Esophagus squamous epithelium (tissue), 5 donors: ENCODE results near the gene CADM1. TPM values are rescaled to one million over a fixed set of nuclear protein-coding genes. Genes with fewer than 3 reads are reported as not detected.

Source experiments
- DNase-seq: peaks from one replicate; lab custom pipeline; 2025; lab: John Stamatoyannopoulos, UW
- H3K27ac ChIP-seq, 4 donors: fragments of 200-600 bp; sonication (generic); one replicate each; pipeline ENCODE4 v1.5.1; 2016 to 2019; ENCODE audit warnings: mild to moderate bottlenecking in 1 of 4
- H3K27me3 ChIP-seq, 4 donors: fragments of 200-600 bp; sonication (generic); 1 replicate in 3 of 4; 2 replicates in 1 of 4; pipeline versions ENCODE4 v1.5.1 to v1.6.0; 2017 to 2021; ENCODE audit warnings: antibody characterized with exemption in 1 of 4
- H3K36me3 ChIP-seq, 3 donors: fragments of 200-600 bp; sonication (generic); one replicate each; pipeline ENCODE4 v1.5.1; 2016 to 2019
- H3K4me1 ChIP-seq, 3 donors: fragments of 200-600 bp; sonication (generic); one replicate each; pipeline ENCODE4 v1.5.1; 2017 to 2019
- H3K4me3 ChIP-seq, 4 donors: fragments of 200-600 bp; sonication (generic); 1 replicate in 3 of 4; 2 replicates in 1 of 4; pipeline ENCODE4 v1.5.1; 2016 to 2019; ENCODE audit warnings: mild to moderate bottlenecking in 2 of 4, moderate library complexity in 1 of 4
- H3K9me3 ChIP-seq, 3 donors: fragments of 200-600 bp; sonication (generic); one replicate each; pipeline ENCODE4 v1.5.1; 2016 to 2019
- POLR2A ChIP-seq, 4 donors: fragments of 450-650 bp; IDR thresholded peaks; one replicate each; pipeline ENCODE4 v1.6.1; 2017; ENCODE audit warnings: antibody characterized with exemption in 4 of 4, mild to moderate bottlenecking in 4 of 4, moderate library complexity in 3 of 4
- WGBS, 2 donors: methylation state at CpG; one replicate each; pipeline ENCODE4 v1.1.5; 2018; 5-methylcytosine and 5-hydroxymethylcytosine counted together
- intact Hi-C: fragments of 100-400 bp; cut with DNase I; formaldehyde crosslinking; loops from one replicate; pipeline ENCODE4 v1.15.0; 2022
- total RNA-seq, 4 donors: library from RNA; depleted of rRNA; stranded (reverse); fragments of >200 nt; gene quantifications; one replicate each; pipeline ENCODE4 v1.1.0, GENCODE V29; 2016
- TF ChIP-seq, protein P1 (sequence below), 6 experiments: fragments of 450-650 bp in 4 of 6; fragments of 200-600 bp in 2 of 6; sonication (generic) in 2 of 6; IDR thresholded peaks; one replicate each; pipeline ENCODE4 v1.5.1; 2016 to 2019; ENCODE audit warnings: antibody characterized with exemption in 6 of 6, mild to moderate bottlenecking in 4 of 6, moderate library complexity in 4 of 6
- donor health status: DM: yes; HTN: yes; CAD: no.

CADM1 gene
- total RNA-seq, 4 donors from 2014 or later, result 1.7 to 15.1 (median 8.3) TPM

DNA sequence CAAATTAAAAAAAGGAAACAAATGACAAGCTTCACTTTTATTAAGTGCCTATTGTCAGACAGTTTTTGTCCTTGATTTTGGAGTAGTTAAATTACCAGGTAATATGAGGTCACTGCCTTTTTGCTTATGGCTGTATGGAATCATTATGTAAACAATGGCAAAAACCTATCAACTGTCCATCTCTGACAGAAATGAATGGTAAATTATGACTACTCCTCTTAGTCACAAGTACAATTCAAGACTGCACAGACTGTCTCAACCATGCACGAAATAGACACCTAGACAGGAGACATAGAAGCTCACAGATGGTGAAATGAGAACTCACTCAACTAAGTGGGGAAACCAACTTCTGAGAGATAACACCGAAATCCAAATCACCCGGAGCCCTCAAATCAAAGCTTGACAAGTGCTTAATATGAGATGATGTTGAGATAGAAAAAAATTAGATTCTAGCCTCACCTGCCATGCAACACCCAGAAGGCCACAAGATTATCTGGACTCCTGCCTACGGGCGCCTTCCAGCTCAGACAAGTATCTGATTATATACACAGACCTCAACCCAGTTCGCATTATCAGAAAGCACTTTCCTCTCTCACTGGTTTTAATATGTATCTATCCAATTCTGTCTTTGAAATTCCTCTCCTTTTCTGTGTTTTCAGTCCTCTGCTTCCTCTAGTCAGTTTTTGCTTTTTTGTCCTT, 199.3 kb downstream of the CADM1 start:
- Histone ChIP-seq H3K27ac (no peak overlapping the region), H3K4me3 (no peak overlapping the region), H3K9me3 (no peaks in the 10 kb centered on the region), H3K36me3 (no peaks in the 10 kb centered on the region), H3K27me3 (no peaks in the 10 kb centered on the region), H3K4me1 (no peaks in the 10 kb centered on the region)
- 81 to 82% methylated on average over 6 of the region's 6 CpGs for WGBS, 2 donors
- DNase-seq, result no peak
- intact Hi-C loops, result no loop called here
- TF ChIP-seq, protein P1, sequence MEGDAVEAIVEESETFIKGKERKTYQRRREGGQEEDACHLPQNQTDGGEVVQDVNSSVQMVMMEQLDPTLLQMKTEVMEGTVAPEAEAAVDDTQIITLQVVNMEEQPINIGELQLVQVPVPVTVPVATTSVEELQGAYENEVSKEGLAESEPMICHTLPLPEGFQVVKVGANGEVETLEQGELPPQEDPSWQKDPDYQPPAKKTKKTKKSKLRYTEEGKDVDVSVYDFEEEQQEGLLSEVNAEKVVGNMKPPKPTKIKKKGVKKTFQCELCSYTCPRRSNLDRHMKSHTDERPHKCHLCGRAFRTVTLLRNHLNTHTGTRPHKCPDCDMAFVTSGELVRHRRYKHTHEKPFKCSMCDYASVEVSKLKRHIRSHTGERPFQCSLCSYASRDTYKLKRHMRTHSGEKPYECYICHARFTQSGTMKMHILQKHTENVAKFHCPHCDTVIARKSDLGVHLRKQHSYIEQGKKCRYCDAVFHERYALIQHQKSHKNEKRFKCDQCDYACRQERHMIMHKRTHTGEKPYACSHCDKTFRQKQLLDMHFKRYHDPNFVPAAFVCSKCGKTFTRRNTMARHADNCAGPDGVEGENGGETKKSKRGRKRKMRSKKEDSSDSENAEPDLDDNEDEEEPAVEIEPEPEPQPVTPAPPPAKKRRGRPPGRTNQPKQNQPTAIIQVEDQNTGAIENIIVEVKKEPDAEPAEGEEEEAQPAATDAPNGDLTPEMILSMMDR (IDR thresholded peaks at IDR 0.05), result no peak
- TF ChIP-seq POLR2A (IDR thresholded peaks at IDR 0.05), result no peak

DNA sequence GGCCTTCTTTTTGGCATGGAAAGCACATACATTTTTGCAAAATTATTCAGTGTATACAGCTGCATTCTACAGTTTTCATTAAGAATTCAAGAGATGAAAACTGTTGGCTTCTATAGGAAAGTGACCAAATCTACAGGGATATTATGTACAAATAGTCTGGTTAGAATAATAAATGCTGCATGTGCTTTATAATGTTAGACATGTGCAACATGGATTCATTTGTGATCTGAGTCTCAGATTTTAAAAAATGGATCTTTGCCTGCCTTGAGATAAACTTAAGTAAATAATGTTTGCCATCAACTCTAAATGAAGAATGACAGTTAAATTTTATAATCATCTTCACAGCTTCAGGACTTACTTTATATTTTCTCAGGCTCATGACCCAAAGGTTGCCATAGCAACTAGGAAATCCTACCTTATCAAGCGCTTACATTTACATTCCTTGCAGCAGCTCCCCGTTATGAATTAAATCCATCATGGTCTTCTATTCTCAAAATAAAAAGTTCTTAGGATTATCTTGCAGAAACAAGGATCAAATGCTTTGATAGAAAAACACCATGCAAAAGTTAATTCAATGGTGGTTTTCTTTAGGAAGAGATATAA, 200.2 kb downstream of the CADM1 start:
- no peak overlapping the region for H3K27ac ChIP-seq
- TF ChIP-seq, protein P1 (IDR thresholded peaks at IDR 0.05), result no peak
- no peak for TF ChIP-seq POLR2A (IDR thresholded peaks at IDR 0.05)
- H3K9me3 ChIP-seq, result no peaks in the 10 kb centered on the region

DNA sequence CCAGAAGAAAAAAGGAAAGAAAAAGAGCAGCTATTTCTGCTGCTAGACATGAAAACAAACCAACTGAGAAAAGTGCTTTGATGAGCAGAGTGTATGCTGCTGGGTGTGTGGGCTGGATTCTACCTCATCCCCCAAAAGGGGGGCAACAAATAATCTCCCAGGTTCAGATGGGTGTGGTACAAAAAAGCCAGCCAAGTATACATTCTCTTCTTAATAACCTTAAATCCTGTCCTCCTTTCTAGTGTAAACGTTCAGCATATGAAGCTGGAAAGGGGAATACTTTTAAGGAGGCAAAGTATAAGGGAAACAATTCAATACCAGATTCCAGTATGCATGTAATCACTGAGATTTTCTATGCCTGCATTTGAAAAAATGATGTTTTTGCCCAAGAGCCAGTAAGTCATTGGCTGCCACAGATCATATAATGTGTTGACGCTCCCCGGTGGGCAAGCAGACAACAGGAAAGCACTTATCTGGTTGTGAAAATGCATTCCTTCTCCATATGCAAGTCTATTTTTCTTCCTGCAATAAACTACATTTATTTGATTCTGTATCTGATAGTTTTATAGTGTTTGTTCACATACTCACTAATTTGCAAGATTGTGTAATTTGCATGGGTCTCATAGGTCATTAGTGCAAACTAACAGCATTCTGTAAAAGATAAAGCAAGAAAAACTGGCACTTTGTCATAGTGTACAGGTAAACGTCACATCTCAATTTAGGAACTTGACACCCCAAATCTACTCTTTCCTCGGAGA, 201.1 kb downstream of the CADM1 start:
- Histone ChIP-seq H3K4me1 (no peaks in the 10 kb centered on the region), H3K27ac (no peak overlapping the region), H3K36me3 (no peaks in the 10 kb centered on the region), H3K9me3 (no peaks in the 10 kb centered on the region), H3K4me3 (no peak overlapping the region), H3K27me3 (no peaks in the 10 kb centered on the region)
- TF ChIP-seq POLR2A (IDR thresholded peaks at IDR 0.05), result no peak
- TF ChIP-seq, protein P1 (IDR thresholded peaks at IDR 0.05), result no peak
- WGBS, 2 donors, result 67 to 69% methylated on average over 5 of the region's 5 CpGs
- no peak for DNase-seq
- intact Hi-C loops, result no loop called here

More for the DNA sequence above, 200.2 kb downstream of the CADM1 start:
- intact Hi-C loops, result no loop called here
- no peaks in the 10 kb centered on the region for H3K36me3 ChIP-seq
- H3K27me3 ChIP-seq, result no peaks in the 10 kb centered on the region
- 69 to 82% methylated on average over 2 of the region's 2 CpGs for WGBS, 2 donors
- no peak for DNase-seq
- no peak overlapping the region for H3K4me3 ChIP-seq
- no peaks in the 10 kb centered on the region for H3K4me1 ChIP-seq

DNA sequence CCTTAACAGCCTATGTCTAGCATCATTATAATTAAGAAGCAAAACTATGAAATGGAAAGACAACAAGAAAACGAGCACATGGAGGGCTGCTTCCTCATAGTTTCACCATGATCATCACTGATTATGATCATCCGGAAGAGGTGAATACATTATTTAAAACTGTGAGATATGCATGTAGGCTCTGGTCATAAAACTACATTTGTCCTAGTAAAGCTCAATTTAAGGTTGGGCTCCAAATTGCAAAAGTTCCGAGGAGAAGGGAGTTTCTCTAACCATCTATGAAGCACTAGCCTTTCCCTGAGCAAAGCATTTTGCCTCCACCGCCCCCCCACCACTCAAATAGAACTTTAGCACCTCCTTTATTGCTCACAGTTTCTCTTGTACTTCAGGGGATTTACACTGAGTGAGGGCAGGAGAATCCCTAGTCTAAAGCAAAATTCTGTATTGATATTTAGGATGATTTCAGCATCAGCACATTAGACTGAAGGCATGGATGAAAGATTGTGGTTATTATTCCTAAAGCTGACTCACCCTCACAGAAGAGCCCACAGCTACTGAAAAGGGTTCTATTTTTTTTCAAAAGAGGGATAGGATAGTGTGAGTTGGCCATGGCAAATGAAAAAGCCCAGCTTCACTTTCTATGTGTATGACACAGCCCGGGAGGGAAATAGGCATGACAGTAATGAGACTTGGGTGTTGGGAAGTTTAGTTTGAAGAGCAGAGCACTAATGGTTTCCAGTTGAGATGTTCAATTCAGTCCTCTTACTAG, 203.4 kb downstream of the CADM1 start:
- no peaks in the 10 kb centered on the region for H3K27me3 ChIP-seq
- DNase-seq, result no peak
- H3K4me1 ChIP-seq, result no peaks in the 10 kb centered on the region
- intact Hi-C loops, result no loop called here
- no peaks in the 10 kb centered on the region for H3K36me3 ChIP-seq
- TF ChIP-seq, protein P1 (IDR thresholded peaks at IDR 0.05), result no peak
- no peak for TF ChIP-seq POLR2A (IDR thresholded peaks at IDR 0.05)
- H3K9me3 ChIP-seq, result no peaks in the 10 kb centered on the region
- H3K4me3 ChIP-seq, result no peak overlapping the region
- H3K27ac ChIP-seq, result no peak overlapping the region
- WGBS, 2 donors, result 72 to 85% methylated on average over 5 of the region's 5 CpGs
